Stomach (tissue), 4 donors: ENCODE results near the gene CACNG4.

Experiments
- POLR2AphosphoS5 ChIP-seq, 3 donors: sonication (generic); formaldehyde crosslinking; IDR thresholded peaks; one replicate each; pipeline ENCODE4 v1.6.1; 2016; ENCODE audit warnings: antibody characterized with exemption in 3 of 3
- TF ChIP-seq, protein P1 (sequence below), 7 experiments: fragments of 450-650 bp in 4 of 7; fragments of 200-600 bp in 3 of 7; sonication (generic) in 3 of 7; IDR thresholded peaks; one replicate each; pipeline ENCODE4 v1.5.1; 2016 to 2019; ENCODE audit warnings: antibody characterized with exemption in 7 of 7, control low read depth in 2 of 7, mild to moderate bottlenecking in 1 of 7

DNA sequence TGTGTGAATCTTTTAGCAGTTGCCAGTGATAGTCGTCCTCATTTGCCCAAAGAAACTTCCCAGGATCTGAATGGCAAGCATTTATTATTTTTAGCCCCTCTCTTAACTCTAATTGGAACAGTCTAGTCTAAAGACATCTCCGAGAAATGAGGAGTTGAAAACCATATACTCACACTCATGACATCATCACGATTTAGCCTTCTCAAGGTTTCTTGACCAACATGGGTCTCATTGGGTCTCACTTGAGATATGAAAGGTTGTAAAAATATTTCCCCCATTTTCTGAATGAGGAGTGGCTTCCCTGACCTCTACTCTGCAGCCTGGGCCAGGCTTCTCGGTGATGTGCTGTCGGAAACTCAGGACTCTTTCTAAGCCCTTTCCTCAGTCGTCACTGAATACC, 42.8 kb downstream of the CACNG4 start:
- no peak for TF ChIP-seq POLR2AphosphoS5 (IDR thresholded peaks at IDR 0.05)
- TF ChIP-seq, protein P1, sequence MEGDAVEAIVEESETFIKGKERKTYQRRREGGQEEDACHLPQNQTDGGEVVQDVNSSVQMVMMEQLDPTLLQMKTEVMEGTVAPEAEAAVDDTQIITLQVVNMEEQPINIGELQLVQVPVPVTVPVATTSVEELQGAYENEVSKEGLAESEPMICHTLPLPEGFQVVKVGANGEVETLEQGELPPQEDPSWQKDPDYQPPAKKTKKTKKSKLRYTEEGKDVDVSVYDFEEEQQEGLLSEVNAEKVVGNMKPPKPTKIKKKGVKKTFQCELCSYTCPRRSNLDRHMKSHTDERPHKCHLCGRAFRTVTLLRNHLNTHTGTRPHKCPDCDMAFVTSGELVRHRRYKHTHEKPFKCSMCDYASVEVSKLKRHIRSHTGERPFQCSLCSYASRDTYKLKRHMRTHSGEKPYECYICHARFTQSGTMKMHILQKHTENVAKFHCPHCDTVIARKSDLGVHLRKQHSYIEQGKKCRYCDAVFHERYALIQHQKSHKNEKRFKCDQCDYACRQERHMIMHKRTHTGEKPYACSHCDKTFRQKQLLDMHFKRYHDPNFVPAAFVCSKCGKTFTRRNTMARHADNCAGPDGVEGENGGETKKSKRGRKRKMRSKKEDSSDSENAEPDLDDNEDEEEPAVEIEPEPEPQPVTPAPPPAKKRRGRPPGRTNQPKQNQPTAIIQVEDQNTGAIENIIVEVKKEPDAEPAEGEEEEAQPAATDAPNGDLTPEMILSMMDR (IDR thresholded peaks at IDR 0.05) = no peak
